ENCODE data around the gene HSH2D.

DNA sequence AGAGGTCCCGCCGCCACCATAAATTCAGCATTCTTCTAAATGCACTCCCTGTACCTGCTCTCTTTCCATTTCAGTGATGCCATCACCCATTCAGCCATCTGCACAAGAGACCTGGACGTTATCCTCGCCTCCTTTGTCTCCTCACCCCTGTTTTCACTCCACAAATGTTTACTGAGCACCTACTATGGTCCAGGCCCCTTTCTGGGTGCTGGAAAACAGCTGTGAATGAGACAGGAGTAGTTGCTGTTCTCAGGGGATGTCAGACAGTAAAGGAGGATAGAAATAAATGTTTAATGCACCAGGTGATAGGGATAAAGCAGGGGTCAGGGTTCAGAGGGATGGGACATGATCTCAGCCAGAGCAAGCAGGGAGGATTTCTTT is 57.5 kb downstream of the HSH2D start:
- TF ChIP-seq, protein P1, sequence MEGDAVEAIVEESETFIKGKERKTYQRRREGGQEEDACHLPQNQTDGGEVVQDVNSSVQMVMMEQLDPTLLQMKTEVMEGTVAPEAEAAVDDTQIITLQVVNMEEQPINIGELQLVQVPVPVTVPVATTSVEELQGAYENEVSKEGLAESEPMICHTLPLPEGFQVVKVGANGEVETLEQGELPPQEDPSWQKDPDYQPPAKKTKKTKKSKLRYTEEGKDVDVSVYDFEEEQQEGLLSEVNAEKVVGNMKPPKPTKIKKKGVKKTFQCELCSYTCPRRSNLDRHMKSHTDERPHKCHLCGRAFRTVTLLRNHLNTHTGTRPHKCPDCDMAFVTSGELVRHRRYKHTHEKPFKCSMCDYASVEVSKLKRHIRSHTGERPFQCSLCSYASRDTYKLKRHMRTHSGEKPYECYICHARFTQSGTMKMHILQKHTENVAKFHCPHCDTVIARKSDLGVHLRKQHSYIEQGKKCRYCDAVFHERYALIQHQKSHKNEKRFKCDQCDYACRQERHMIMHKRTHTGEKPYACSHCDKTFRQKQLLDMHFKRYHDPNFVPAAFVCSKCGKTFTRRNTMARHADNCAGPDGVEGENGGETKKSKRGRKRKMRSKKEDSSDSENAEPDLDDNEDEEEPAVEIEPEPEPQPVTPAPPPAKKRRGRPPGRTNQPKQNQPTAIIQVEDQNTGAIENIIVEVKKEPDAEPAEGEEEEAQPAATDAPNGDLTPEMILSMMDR (IDR thresholded peaks at IDR 0.05; ENCODE audit: low read depth, low read length): no peak
- no peak for TF ChIP-seq EZH2phosphoT487 (IDR thresholded peaks at IDR 0.05; ENCODE audit: low read depth)

Measured in OCI-LY3 (cell line).